Epithelial cell of prostate (primary cell): Measurements from ENCODE around the gene SEPTIN12.
A peak's percentile ranks its signal among the peaks of the same experiment; 100 is the strongest.
"Not testable (repeated sequence)": the region's sequence is repeated elsewhere in the genome, so short reads cannot be mapped to it uniquely, and the experiment has no call there.

Experiments used
- DNase-seq: peaks from one replicate; pipeline ENCODE4 v3.0.0-alpha.2; 2011; ENCODE audit warnings: low read depth, low spot score
- H3K27ac ChIP-seq: fragments of 450-650 bp; 2 replicates; pipeline ENCODE4 v1.5.1; 2017; ENCODE audit warnings: mild to moderate bottlenecking

The SEPTIN12 gene

GRCh38 chr16:4785758-4786433 is 2.2 kb downstream of the SEPTIN12 start:
- no peak overlapping the region for H3K27ac ChIP-seq
- DNase-seq, result no peak

GRCh38 chr16:4784444-4784987 is 3.6 kb downstream of the SEPTIN12 start:
- DNase-seq, H3K27ac ChIP-seq: not testable (repeated sequence)

DNA sequence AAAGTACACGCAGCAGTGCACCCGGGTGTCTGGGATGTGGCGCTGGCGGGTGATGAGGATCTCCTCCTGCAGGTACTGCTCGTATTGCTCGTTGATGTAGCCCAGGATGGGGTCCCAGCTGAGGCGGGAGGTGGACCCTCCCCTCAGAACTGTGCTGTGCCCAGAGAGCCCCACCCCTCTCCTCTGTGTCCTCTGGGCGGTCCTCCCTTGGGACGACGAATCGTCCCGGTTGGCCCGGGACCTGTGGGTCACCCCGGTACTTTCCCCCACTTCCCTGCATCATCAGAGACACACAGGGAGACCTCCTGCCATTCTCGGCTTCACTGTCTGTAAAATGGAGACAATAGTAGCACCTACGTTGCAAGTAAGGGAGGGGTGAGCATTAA is 4.2 kb downstream of the SEPTIN12 start:
- DNase-seq, result no peak
- no peak overlapping the region for H3K27ac ChIP-seq

DNA sequence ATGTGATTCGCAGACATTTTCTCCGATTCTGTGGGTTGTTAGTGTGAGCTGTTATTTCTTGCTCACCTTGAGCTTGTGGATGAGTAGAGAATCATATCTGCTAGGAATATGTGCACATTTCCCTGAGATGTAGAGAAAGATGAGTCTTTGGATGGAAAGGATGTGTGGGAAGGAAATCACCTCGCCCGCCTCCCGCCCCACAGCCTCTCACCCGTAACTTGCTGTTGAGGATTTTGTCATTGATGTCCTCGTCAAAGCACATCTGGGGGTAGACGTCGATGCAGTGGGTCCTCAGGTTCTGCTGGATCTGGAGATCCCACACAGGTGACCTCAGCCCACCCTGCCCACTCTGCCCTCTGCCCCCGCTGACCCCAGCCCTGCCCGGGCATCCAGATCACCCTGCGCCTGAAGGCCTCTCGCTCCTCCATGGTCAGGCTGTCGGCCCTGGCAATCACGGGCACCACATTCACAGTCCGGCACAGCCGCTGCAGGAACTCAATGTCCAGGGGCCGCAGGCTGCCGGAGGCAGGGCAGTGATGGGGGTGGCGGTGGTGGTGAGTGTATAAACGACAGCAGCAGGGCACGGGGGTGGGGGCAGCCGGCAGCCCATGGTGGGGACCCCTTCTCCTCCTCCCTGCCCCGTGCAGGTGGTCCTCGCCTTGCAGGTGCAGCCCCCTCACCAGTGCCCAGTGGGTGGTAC is 4.7 kb downstream of the SEPTIN12 start:
- no peak overlapping the region for H3K27ac ChIP-seq
- no peak for DNase-seq

DNA sequence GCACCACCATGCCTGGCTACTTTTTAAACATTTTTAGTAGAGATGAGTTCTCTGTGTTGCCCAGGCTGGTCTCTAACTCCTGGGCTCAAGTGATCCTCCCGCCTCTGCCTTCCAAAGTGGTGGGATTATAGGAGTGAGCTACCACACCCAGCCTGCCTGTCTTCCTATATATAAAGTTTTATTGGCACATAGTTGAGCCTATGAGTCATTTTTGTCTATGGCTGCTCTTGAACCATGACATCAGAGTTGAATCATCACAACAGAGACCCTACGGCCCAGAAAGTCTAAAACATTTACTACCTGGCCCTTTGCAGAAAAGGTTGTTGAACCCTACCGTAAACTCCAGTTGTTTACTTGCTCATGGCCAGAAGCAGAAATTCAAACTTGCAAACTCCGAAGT is 7.9 kb downstream of the SEPTIN12 start:
- DNase-seq, result no peak
- no peak overlapping the region for H3K27ac ChIP-seq

GRCh38 chr16:4778050-4778392 is 10.1 kb downstream of the SEPTIN12 start:
- H3K27ac ChIP-seq, result no peak overlapping the region
- DNase-seq, result no peak

DNA sequence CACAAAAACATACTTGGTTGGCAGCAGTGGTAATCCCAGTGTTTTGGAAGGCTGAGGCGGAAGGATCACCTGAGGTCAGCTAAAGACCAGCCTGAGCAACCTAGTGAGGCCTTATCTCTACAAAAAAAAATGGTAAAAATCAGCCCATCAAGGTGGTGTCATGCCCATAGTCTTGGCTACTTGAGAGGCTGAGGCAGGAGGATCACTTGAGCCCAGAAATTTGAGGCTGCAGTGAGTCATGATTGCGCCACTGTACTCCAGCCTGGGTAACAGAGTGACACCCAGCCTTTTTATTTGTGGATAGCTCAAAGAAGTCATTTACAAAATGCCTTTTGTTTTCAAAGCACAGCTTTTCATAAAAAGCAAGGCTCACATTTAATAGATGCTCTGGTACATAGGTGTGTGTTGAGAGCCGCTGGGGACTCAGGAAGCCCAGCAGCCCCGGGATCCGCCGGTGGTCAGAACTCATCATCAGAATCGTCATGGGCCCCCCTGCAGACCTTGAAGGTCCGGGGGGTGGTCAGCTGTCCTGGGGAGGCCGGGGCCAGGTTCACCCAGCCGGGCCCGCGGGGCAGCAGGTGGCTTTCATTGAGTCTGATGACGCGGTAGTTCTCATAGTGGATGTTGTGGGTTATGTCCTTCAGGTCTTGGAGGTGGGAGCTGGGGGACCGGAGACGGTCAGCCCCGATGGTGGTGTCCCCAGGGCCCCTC is 10.7 kb downstream of the SEPTIN12 start:
- DNase-seq, result no peak
- H3K27ac ChIP-seq, result no peak overlapping the region

DNA sequence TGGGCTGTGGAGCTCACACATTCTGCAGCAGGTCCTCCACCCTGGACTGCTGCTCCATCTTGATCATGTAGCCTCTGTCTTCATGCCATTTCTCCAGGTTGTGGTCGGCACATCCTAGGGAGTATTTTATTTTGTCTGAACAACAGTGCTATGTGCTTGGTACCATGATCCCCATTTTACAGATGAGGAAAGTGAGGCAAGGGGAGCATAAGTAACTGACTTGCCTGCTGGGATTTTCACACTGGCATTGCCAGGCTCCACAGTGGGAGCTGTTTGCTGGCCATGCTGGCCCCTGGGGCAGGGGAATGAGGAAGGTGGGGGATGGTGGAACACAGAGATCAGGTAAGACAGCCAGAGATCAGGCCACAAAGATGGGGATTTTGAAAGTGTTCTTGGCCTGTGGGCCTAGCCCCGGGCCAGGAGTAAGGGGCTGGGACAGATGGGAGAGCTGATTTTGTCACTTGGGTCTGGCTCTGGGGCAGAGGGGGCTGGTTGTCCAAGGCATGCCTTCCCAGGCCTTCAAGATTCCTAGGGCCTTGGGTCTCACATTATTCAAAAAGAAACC is 11.9 kb downstream of the SEPTIN12 start:
- H3K27ac ChIP-seq, result no peak overlapping the region
- DNase-seq, result no peak

- H3K27ac ChIP-seq, result no peak overlapping the region
- no peak for DNase-seq
Observed at GRCh38 chr16:4775005-4775404, 13.1 kb downstream of the SEPTIN12 start.

GRCh38 chr16:4772351-4772750 is 15.8 kb downstream of the SEPTIN12 start:
- no peak for DNase-seq
- no peak overlapping the region for H3K27ac ChIP-seq

DNA sequence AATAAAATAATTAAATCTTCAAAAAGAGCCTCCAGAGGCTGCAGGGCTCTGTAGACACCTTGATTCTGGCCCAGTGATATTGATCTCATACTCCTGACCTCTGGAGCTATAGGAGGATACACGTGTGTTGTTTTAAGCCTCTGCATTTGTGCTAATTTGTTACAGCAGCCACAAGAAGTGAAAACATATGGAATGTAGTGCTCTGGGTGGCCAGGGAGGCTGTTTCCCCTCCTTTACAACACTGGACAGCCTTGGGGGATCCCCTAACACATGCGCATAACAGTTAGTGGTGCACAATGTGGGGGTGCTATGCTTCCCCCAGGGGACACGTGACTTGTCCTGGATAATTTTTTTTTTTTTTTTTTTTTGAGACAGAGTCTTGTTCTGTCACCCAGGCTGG is 16.5 kb downstream of the SEPTIN12 start:
- no peak overlapping the region for H3K27ac ChIP-seq
- no peak for DNase-seq

DNA sequence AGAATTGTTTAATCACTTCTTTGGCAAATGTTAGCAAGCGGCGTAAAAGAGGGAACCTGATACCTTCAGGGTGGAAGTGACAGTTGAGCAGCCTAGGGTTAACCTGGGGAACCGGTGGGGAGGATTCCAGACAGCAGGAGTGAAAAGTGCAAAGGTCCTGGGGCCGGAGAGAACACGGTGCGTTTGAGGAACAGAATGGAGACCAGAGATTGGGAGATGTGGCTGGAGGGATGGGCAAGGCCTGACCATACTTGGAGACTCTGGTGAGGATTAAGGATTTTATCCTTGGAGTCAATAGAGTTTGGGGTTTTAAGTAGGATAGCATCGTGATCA is 18.9 kb downstream of the SEPTIN12 start:
- H3K27ac ChIP-seq, result no peak overlapping the region

GRCh38 chr16:4768549-4769305 is 19.4 kb downstream of the SEPTIN12 start:
- peak overlapping the region; percentile 91 for H3K27ac ChIP-seq
- DNase-seq, result peak; percentile 68

More for the DNA sequence above, 18.9 kb downstream of the SEPTIN12 start:
- no peak for DNase-seq

GRCh38 chr16:4767872-4768548 is 20.1 kb downstream of the SEPTIN12 start:
- DNase-seq, result no peak
- peak overlapping the region; percentile 91 for H3K27ac ChIP-seq

DNA sequence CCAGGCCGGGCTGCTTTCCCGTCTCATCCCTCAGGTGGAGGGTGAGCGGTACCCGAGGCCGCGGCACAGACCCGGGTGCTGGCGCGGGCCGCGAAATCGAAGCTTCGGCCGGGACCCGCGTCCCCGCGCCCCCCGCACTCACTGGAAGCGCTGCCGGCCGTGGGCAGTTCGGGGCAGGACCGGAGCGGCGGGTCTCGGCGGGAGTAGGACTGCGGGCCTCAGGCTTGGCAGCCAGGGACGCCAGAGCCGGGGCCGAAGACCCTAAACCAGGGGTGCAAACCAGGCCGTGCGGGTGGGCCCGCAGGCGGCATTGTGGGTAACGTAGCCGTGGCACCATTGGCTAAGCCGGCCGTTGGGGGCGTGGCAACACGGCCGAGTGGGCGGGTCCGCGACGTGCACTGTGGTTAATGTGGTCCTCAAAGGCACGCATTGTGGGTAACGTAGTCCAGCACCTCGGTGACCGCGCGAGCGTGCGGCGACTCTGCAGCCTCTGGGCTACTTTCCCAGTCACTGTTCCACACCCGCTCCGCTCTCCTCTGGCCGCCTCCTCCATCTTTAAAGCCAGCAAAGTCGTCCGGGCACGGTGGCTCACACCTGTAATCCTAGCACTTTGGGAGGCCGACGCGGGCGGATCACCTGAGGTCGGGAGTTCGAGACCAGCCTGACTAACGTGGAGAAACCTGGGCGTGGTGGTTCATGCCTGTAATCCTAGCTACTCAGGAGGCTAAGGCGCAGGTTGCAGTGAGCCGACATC is 21.1 kb downstream of the SEPTIN12 start, which contains the start of gene ZNF500:
TSS of gene ZNF500 (minus strand) at position 288 of the 754 bp plus-strand sequence. CDS start 1,184 bp downstream, outside the sequence.
- peak within 1 kb of the TSS; percentile 91 for H3K27ac ChIP-seq
- DNase-seq, result peak; percentile 75

GRCh38 chr16:4765511-4766474 is 22.4 kb downstream of the SEPTIN12 start:
- peak overlapping the region; percentile 91 for H3K27ac ChIP-seq
- no peak for DNase-seq

DNA sequence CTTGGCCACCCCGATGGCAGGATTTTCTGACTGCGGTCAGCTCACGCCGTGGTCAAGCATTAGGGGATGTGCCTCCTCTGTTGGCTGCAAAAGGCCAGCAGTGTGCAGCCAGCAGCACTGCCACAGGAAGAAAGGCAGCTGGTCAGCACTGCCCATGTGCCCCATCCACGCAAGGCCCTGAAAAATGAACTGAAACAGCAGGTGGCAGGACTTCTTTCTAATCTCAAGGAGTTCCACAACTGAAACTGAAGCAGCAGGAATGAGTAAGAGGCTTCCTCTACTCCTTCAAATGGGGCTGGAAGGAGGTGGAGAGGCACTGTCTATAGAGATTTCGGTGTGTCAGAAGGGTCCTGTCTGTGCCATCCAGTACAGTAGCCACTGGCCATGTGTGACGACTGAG is 24.4 kb downstream of the SEPTIN12 start:
- no peak overlapping the region for H3K27ac ChIP-seq

GRCh38 chr16:4762205-4762604 is 25.9 kb downstream of the SEPTIN12 start:
- H3K27ac ChIP-seq, result no peak overlapping the region
- no peak for DNase-seq

More for the DNA sequence above, 24.4 kb downstream of the SEPTIN12 start:
- no peak for DNase-seq
